GM23338 (cell line): ENCODE results near the gene EDAR. TPM values are rescaled to one million over a fixed set of nuclear protein-coding genes. Genes with fewer than 3 reads are reported as not detected.

Experiments used
- ATAC-seq: fragments of 200-7000 bp; cut with Tn5 transposase; 3 replicates; pipeline ENCODE4 v1.9.1; 2020
- DNase-seq: peaks from one replicate; pipeline ENCODE4 v3.0.0-alpha.2; 2015; ENCODE audit warnings: low spot score
- H2AFZ ChIP-seq: fragments of 200-600 bp; sonication (generic); 2 replicates; pipeline ENCODE4 v1.8.0; 2016; ENCODE audit warnings: antibody characterized with exemption, mild to moderate bottlenecking, moderate library complexity
- H3F3A ChIP-seq: fragments of 200-600 bp; sonication (generic); replicated peaks from 2 replicates; pipeline ENCODE4 v1.8.0; 2017; ENCODE audit warnings: antibody characterized with exemption, mixed run types, low read depth
- H3K27ac ChIP-seq: fragments of 200-600 bp; sonication (generic); 2 replicates; pipeline ENCODE4 v1.6.1; 2016; ENCODE audit warnings: low read depth
- H3K27me3 ChIP-seq: fragments of 200-600 bp; sonication (generic); 2 replicates; pipeline ENCODE4 v1.8.0; 2016; ENCODE audit warnings: mild to moderate bottlenecking, mixed run types, moderate library complexity; ENCODE audit not compliant: insufficient read depth
- H3K36me3 ChIP-seq: fragments of 200-600 bp; sonication (generic); 2 replicates; pipeline ENCODE4 v1.8.0; 2016; ENCODE audit warnings: mild to moderate bottlenecking; ENCODE audit not compliant: insufficient read depth
- H3K4me1 ChIP-seq: fragments of 200-600 bp; sonication (generic); 2 replicates; pipeline ENCODE4 v1.8.0; 2016; ENCODE audit warnings: mild to moderate bottlenecking, moderate library complexity; ENCODE audit not compliant: insufficient read depth
- H3K4me2 ChIP-seq: fragments of 200-600 bp; sonication (generic); 2 replicates; pipeline ENCODE4 v1.7.1; 2017; ENCODE audit warnings: mixed run types
- H3K4me3 ChIP-seq: fragments of 200-600 bp; sonication (generic); 2 replicates; pipeline ENCODE4 v1.6.1; 2016; ENCODE audit warnings: mixed run types
- H3K79me2 ChIP-seq: fragments of 200-600 bp; sonication (generic); replicated peaks from 2 replicates; pipeline ENCODE4 v1.8.0; 2017; ENCODE audit warnings: mild to moderate bottlenecking; ENCODE audit not compliant: insufficient read depth
- H3K9me2 ChIP-seq: fragments of 200-600 bp; sonication (generic); 2 replicates; pipeline ENCODE4 v1.8.0; 2017; ENCODE audit not compliant: insufficient read depth
- H4K20me1 ChIP-seq: fragments of 200-600 bp; sonication (generic); replicated peaks from 2 replicates; pipeline ENCODE4 v1.8.0; 2017; ENCODE audit warnings: mild to moderate bottlenecking; ENCODE audit not compliant: insufficient read depth
- H3K27ac Mint-ChIP-seq: 2 replicates; pipeline ENCODE4 v1.8.0; 2020; ENCODE audit warnings: inconsistent platforms, mild to moderate bottlenecking, moderate library complexity, mixed read lengths
- H3K27me3 Mint-ChIP-seq: 3 replicates; pipeline ENCODE4 v1.8.0; 2022; ENCODE audit warnings: low read depth, mild to moderate bottlenecking, moderate library complexity, mixed read lengths, inconsistent platforms; ENCODE audit not compliant: insufficient read depth, poor library complexity
- H3K36me3 Mint-ChIP-seq: 3 replicates; pipeline ENCODE4 v1.8.0; 2021; ENCODE audit warnings: low read depth, mild to moderate bottlenecking, inconsistent platforms, moderate library complexity, mixed read lengths
- H3K4me1 Mint-ChIP-seq: 3 replicates; pipeline ENCODE4 v1.8.0; 2020; ENCODE audit warnings: mild to moderate bottlenecking, inconsistent platforms, mixed read lengths
- H3K4me3 Mint-ChIP-seq: 3 replicates; pipeline ENCODE4 v1.8.0; 2021; ENCODE audit warnings: moderate library complexity, mild to moderate bottlenecking, inconsistent platforms, mixed read lengths
- H3K9me3 Mint-ChIP-seq: 3 replicates; pipeline ENCODE4 v1.8.0; 2020; ENCODE audit warnings: moderate library complexity, mild to moderate bottlenecking, inconsistent platforms, mixed read lengths
- CREB1 ChIP-seq: fragments of 250-450 bp; sonication (Bioruptor Pico); IDR thresholded peaks from 2 replicates; pipeline ENCODE4 v1.5.0; 2020; ENCODE audit warnings: low read depth, mild to moderate bottlenecking, moderate library complexity
- EZH2 ChIP-seq: fragments of 200-600 bp; sonication (generic); IDR thresholded peaks from one replicate; pipeline ENCODE4 v1.8.0; 2017; ENCODE audit warnings: antibody characterized with exemption, mild to moderate bottlenecking, low read depth; ENCODE audit not compliant: unreplicated experiment
- EZH2phosphoT487 ChIP-seq: fragments of 200-600 bp; sonication (generic); IDR thresholded peaks from one replicate; pipeline ENCODE4 v1.8.1; 2018; ENCODE audit warnings: antibody characterized with exemption; ENCODE audit not compliant: unreplicated experiment
- JUNB ChIP-seq: IDR thresholded peaks from one replicate; pipeline ENCODE4 v1.6.1; 2016; ENCODE audit warnings: antibody characterized with exemption; ENCODE audit not compliant: unreplicated experiment
- NANOG ChIP-seq: IDR thresholded peaks from 2 replicates; pipeline ENCODE4 v1.6.1; 2016; ENCODE audit warnings: antibody characterized with exemption, borderline replicate concordance
- POLR2AphosphoS5 ChIP-seq: IDR thresholded peaks from 2 replicates; pipeline ENCODE4 v1.6.1; 2016; ENCODE audit warnings: antibody characterized with exemption, low read depth
- STAT1 ChIP-seq: IDR thresholded peaks from one replicate; pipeline ENCODE4 v1.6.1; 2016; ENCODE audit warnings: antibody characterized with exemption; ENCODE audit not compliant: unreplicated experiment
- ZNF114 ChIP-seq: fragments of 250-450 bp; sonication (Bioruptor Pico); IDR thresholded peaks from 2 replicates; pipeline ENCODE4 v1.5.0; 2020; ENCODE audit warnings: mild to moderate bottlenecking, moderate library complexity
- ZNF331 ChIP-seq: fragments of 250-450 bp; sonication (Bioruptor Pico); IDR thresholded peaks from 2 replicates; pipeline ENCODE4 v1.5.0; 2020; ENCODE audit warnings: low read depth, mild to moderate bottlenecking, moderate library complexity
- ZNF462 ChIP-seq: fragments of 250-450 bp; sonication (Bioruptor Pico); IDR thresholded peaks from 2 replicates; pipeline ENCODE4 v1.5.0; 2020; ENCODE audit warnings: mild to moderate bottlenecking, moderate library complexity
- polyA plus RNA-seq: library from polyadenylated mRNA; unstranded; fragments of >200 nt; fragmentation: Nextera tagmentation; extraction: Ambion mirVana; gene quantifications from 2 replicates; pipeline ENCODE4 v1.2.1, GENCODE V29; 2016
- total RNA-seq: library from RNA; depleted of rRNA; stranded (reverse); fragments of >200 nt; shearing (Covaris generic); gene quantifications from 2 replicates; pipeline ENCODE4 v1.2.3, GENCODE V29; 2014
- TF ChIP-seq, protein P1 (sequence below), 2 experiments: fragments of 200-600 bp in 1 of 2; sonication (generic) in 1 of 2; conservative IDR thresholded peaks; 2 replicates each; pipeline versions ENCODE4 v1.5.1 to v1.6.1; 2016 to 2017; ENCODE audit warnings: antibody characterized with exemption in 2 of 2, low read depth in 2 of 2, mild to moderate bottlenecking in 2 of 2, moderate library complexity in 1 of 2
- TF ChIP-seq, protein P2 (sequence below): IDR thresholded peaks from one replicate; pipeline ENCODE4 v1.6.1; 2018; ENCODE audit warnings: antibody characterized with exemption; ENCODE audit not compliant: unreplicated experiment
- TF ChIP-seq, protein P3 (sequence below): IDR thresholded peaks from 2 replicates; pipeline ENCODE4 v1.6.1; 2016; ENCODE audit warnings: antibody characterized with exemption

The EDAR gene
- total and polyA plus RNA-seq, 2 experiments from 2014 or later, result not detected

- no peaks in the 10 kb centered on the region for H3K4me1 Mint-ChIP-seq
- H3K79me2 ChIP-seq, result no peaks in the 10 kb centered on the region
- H3K9me3 Mint-ChIP-seq, result peaks cover 35% of the 10 kb centered on the region
- no peaks in the 10 kb centered on the region for H4K20me1 ChIP-seq
- H3K4me2 ChIP-seq, result no peak overlapping the region
- TF ChIP-seq ZNF331 (no peak), NANOG (no peak), POLR2AphosphoS5 (no peak), EZH2phosphoT487 (no peak), EZH2 (no peak), ZNF462 (CRISPR knock-in tag) (no peak), STAT1 (no peak), CREB1 (CRISPR knock-in tag) (no peak), JUNB (no peak), ZNF114 (CRISPR knock-in tag) (no peak)
- TF ChIP-seq, protein P1, sequence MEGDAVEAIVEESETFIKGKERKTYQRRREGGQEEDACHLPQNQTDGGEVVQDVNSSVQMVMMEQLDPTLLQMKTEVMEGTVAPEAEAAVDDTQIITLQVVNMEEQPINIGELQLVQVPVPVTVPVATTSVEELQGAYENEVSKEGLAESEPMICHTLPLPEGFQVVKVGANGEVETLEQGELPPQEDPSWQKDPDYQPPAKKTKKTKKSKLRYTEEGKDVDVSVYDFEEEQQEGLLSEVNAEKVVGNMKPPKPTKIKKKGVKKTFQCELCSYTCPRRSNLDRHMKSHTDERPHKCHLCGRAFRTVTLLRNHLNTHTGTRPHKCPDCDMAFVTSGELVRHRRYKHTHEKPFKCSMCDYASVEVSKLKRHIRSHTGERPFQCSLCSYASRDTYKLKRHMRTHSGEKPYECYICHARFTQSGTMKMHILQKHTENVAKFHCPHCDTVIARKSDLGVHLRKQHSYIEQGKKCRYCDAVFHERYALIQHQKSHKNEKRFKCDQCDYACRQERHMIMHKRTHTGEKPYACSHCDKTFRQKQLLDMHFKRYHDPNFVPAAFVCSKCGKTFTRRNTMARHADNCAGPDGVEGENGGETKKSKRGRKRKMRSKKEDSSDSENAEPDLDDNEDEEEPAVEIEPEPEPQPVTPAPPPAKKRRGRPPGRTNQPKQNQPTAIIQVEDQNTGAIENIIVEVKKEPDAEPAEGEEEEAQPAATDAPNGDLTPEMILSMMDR (conservative IDR thresholded peaks at IDR 0.05; ENCODE audit: low read depth in 2 of 2), result no peak
- TF ChIP-seq, protein P2, sequence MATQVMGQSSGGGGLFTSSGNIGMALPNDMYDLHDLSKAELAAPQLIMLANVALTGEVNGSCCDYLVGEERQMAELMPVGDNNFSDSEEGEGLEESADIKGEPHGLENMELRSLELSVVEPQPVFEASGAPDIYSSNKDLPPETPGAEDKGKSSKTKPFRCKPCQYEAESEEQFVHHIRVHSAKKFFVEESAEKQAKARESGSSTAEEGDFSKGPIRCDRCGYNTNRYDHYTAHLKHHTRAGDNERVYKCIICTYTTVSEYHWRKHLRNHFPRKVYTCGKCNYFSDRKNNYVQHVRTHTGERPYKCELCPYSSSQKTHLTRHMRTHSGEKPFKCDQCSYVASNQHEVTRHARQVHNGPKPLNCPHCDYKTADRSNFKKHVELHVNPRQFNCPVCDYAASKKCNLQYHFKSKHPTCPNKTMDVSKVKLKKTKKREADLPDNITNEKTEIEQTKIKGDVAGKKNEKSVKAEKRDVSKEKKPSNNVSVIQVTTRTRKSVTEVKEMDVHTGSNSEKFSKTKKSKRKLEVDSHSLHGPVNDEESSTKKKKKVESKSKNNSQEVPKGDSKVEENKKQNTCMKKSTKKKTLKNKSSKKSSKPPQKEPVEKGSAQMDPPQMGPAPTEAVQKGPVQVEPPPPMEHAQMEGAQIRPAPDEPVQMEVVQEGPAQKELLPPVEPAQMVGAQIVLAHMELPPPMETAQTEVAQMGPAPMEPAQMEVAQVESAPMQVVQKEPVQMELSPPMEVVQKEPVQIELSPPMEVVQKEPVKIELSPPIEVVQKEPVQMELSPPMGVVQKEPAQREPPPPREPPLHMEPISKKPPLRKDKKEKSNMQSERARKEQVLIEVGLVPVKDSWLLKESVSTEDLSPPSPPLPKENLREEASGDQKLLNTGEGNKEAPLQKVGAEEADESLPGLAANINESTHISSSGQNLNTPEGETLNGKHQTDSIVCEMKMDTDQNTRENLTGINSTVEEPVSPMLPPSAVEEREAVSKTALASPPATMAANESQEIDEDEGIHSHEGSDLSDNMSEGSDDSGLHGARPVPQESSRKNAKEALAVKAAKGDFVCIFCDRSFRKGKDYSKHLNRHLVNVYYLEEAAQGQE, result no peak
- TF ChIP-seq, protein P3, sequence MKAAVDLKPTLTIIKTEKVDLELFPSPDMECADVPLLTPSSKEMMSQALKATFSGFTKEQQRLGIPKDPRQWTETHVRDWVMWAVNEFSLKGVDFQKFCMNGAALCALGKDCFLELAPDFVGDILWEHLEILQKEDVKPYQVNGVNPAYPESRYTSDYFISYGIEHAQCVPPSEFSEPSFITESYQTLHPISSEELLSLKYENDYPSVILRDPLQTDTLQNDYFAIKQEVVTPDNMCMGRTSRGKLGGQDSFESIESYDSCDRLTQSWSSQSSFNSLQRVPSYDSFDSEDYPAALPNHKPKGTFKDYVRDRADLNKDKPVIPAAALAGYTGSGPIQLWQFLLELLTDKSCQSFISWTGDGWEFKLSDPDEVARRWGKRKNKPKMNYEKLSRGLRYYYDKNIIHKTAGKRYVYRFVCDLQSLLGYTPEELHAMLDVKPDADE, result no peak
- H3K27me3 ChIP-seq, result no peaks in the 10 kb centered on the region
- H3K9me2 ChIP-seq, result no peaks in the 10 kb centered on the region
- H3K27ac Mint-ChIP-seq, result no peak overlapping the region
- no peaks in the 10 kb centered on the region for H3K36me3 ChIP-seq
- no peak overlapping the region for H2AFZ ChIP-seq
- no peaks in the 10 kb centered on the region for H3K4me1 ChIP-seq
- DNase-seq (no peak), ATAC-seq (no peak)
- H3K27me3 Mint-ChIP-seq, result no peaks in the 10 kb centered on the region
- no peak overlapping the region for H3K27ac ChIP-seq
- H3K36me3 Mint-ChIP-seq, result peaks cover 19% of the 10 kb centered on the region
- H3K4me3 Mint-ChIP-seq, result no peak overlapping the region
- no peaks in the 10 kb centered on the region for H3F3A ChIP-seq
- H3K4me3 ChIP-seq, result no peak overlapping the region
Measured at GRCh38 chr2:108947271-108947907, 41.6 kb downstream of the EDAR start.
